Stimulated activated CD4-positive, alpha-beta T cell treated with anti-CD3 and anti-CD28 coated beads, Interleukin-15, amount 100 ng/mL, for 1 hour (primary cell): Measurements from ENCODE around the gene CCN6.

Experiments
- DNase-seq, 2 donors: peaks; one replicate each; pipeline ENCODE4 v3.0.0-alpha.2; 2020; ENCODE audit warnings: low read depth in 1 of 2, low spot score in 1 of 2

Gene CCN6

DNA sequence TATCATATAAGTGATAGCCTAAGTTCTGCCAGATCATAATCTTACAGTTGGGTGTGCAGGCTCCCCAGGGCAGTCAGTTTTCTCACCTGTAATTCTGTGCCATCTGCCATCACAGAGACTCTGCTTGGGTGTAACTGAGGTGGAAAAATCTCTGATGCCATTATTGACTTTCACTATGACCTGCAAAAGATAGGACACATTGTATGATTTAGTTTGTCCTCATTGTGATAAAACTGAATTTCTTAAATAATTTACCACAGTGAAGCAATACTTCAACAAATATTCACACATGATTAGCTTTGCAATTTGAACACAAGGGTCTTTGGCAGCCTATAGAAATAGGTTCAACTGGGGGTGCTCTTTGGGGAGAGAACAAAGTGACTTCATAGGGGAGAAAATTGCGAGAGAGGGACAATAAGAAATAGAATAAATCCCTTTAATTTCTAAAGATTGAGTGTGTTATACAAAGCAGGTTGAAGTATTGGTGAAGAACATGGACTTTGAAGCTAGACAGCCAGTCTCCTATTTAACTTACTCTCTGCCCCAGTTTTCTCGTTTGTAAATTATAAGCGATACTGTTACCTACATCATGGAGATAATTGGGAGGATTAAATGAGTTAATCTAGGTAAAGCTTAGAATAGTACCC is 60.8 kb downstream of the CCN6 start:
- DNase-seq = no peak

DNA sequence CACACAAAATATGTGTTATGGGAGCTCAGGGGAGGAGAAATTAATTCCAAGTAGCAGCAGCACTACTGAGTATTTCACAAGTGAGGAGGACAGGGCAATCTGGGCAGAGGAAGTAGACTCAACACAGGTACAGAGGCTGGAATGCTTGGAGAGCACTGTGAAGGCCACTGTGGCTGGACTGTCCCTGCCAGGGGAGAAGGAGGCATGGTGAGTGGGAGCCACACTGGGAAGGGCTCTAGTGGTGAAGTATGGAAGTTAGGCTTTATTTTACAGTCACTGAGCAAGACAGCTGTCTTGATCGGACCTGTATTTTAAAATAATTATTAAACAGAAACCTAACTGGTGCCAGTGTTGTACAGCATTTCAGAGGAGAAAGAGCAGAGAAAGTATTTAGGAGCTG is 62.3 kb downstream of the CCN6 start:
- no peak for DNase-seq

DNA sequence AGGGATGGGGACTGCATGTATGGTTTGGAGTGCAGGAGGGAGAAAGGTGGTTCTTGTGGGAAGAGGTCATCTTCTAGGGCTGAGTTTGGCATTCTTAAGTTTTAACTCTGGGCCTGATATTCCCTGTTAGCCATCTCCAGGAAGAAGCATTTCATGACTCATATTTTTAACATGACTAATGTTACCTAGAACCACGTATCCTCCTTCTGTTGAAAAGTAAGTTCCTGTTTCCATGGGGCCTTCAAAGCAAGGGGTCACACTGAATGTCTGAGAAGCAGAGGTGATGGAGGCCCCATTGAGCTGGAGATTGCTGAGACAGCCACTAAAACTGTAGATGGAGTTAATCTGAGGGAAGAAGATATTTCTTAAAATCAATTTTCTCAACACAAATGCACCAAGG is 63.6 kb downstream of the CCN6 start:
- no peak for DNase-seq

DNA sequence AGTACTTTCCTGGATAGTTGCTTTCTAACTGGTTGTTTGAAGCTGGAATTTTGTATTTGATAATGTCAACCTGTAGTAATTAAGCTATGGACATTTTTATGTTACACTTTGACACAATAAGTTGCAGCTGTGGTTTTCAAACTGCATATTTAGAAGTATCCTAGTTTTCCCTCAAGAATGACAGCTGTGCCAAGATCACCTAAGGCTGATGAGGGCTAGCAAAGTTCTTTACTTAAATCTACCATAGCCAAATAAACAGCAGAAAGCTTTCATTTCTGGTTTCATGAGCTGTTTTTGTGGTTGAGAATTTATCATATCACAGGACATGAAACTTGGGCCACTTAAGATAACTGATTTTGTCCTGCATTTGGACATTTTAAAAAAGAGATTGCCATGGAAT is 64.1 kb downstream of the CCN6 start:
- DNase-seq = no peak
